NCI-H526 (cell line): Measurements from ENCODE around the gene JPH4.

Experiments used
- DNase-seq, 2 experiments: peaks; one replicate each; lab custom pipeline; 2025; lab: John Stamatoyannopoulos, UW

JPH4 gene

GRCh38 chr14:23578560-23579310, at the start of gene JPH4:
JPH4 (minus strand) TSS chr14:23578790; CDS start chr14:23577453, 1,337 bp downstream.
- peak in 1 of 2 experiments; percentile 39 for DNase-seq

GRCh38 chr14:23627961-23628360, 49.4 kb upstream of the JPH4 start:
- DNase-seq: no peak

- DNase-seq: no peak
Measured at GRCh38 chr14:23626946-23627345, 48.4 kb upstream of the JPH4 start.

- no peak for DNase-seq
Measured at GRCh38 chr14:23624830-23625404, 46.3 kb upstream of the JPH4 start.

GRCh38 chr14:23623962-23624361, 45.4 kb upstream of the JPH4 start:
- DNase-seq: no peak

GRCh38 chr14:23622990-23623389, 44.4 kb upstream of the JPH4 start:
- DNase-seq: no peak

- DNase-seq: no peak
Measured at GRCh38 chr14:23621932-23622730, 43.5 kb upstream of the JPH4 start.

- DNase-seq: no peak
Measured at GRCh38 chr14:23621204-23621931, 42.8 kb upstream of the JPH4 start.

GRCh38 chr14:23620177-23620702, 41.6 kb upstream of the JPH4 start:
- DNase-seq: no peak

- no peak for DNase-seq
Measured at GRCh38 chr14:23618415-23618988, 39.9 kb upstream of the JPH4 start.

- no peak for DNase-seq
Measured at GRCh38 chr14:23617539-23617938, 38.9 kb upstream of the JPH4 start.

- no peak for DNase-seq
Measured at GRCh38 chr14:23615856-23616255, 37.3 kb upstream of the JPH4 start.

GRCh38 chr14:23614395-23614828, 35.8 kb upstream of the JPH4 start:
- DNase-seq: no peak

- DNase-seq: peak; percentile 77 to 78
Measured at GRCh38 chr14:23613242-23614070, 34.9 kb upstream of the JPH4 start.

GRCh38 chr14:23612802-23613201, 34.2 kb upstream of the JPH4 start:
- no peak for DNase-seq

- no peak for DNase-seq
Measured at GRCh38 chr14:23612354-23612732, 33.8 kb upstream of the JPH4 start.

GRCh38 chr14:23610815-23611289, 32.3 kb upstream of the JPH4 start:
- no peak for DNase-seq

GRCh38 chr14:23610090-23610814, 31.7 kb upstream of the JPH4 start:
- DNase-seq: no peak

GRCh38 chr14:23609411-23610089, 31.0 kb upstream of the JPH4 start:
- peak in 1 of 2 experiments; percentile 12 for DNase-seq
